OCI-LY1 (cell line): ENCODE results near the gene CTIF.

ENCODE experiments used
- EZH2 ChIP-seq: fragments of 200-600 bp; sonication (generic), shearing (Covaris generic); IDR thresholded peaks from 2 replicates; pipeline ENCODE4 v1.8.0; 2017; ENCODE audit warnings: borderline replicate concordance, mixed run types, mild to moderate bottlenecking, antibody characterized with exemption, low read length, moderate library complexity, mixed read lengths
- TF ChIP-seq, protein P1 (sequence below): fragments of 200-600 bp; sonication (generic), shearing (Covaris generic); IDR thresholded peaks from 2 replicates; pipeline ENCODE4 v1.5.1; 2017; ENCODE audit warnings: mild to moderate bottlenecking, antibody characterized with exemption, low read length, moderate library complexity, mixed read lengths

DNA sequence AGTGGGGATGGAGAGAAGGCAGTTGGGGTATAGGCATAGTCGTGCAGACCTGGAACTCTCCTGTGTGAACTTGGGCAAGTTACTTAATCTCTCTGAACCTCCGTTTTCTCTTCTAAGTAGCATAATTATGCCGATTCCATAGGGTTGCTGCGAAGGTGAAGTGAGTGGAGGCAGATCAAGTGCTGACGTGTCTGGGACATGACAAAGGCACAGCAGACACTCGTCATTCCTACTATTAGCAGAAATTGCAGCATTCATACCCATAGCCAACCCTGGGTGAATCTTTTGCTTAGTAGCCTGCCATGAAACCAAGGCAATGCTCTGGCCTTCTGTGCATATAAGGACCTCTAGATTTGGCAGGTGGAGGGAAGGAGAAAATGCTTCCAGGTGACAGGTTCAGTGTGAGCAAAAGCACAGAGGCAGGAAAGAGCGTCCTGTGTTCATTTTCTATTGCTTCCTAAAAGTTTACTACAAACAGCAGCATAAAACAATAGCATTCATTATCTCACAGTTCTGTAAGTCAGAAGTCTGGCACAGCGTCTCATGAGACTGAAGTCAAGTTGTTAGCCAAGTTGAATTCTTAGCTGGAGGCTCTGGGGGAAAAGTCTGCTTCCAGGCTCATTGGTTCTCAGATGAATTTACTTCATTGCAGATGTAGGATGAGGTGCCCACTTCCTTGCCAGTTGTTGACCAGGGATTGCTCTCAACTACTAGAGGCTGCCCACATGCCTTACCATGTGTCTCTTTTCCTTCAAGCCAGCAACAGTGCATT is 77.8 kb downstream of the CTIF start:
- TF ChIP-seq, protein P1, sequence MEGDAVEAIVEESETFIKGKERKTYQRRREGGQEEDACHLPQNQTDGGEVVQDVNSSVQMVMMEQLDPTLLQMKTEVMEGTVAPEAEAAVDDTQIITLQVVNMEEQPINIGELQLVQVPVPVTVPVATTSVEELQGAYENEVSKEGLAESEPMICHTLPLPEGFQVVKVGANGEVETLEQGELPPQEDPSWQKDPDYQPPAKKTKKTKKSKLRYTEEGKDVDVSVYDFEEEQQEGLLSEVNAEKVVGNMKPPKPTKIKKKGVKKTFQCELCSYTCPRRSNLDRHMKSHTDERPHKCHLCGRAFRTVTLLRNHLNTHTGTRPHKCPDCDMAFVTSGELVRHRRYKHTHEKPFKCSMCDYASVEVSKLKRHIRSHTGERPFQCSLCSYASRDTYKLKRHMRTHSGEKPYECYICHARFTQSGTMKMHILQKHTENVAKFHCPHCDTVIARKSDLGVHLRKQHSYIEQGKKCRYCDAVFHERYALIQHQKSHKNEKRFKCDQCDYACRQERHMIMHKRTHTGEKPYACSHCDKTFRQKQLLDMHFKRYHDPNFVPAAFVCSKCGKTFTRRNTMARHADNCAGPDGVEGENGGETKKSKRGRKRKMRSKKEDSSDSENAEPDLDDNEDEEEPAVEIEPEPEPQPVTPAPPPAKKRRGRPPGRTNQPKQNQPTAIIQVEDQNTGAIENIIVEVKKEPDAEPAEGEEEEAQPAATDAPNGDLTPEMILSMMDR, result no peak
- TF ChIP-seq EZH2, result no peak
